GM12891 (cell line): ENCODE data around the gene CACNA1I.

ENCODE experiments used
- POLR2AphosphoS5 ChIP-seq: IDR thresholded peaks from 2 replicates; pipeline ENCODE4 v1.6.1; 2011; ENCODE audit warnings: low read depth, low read length, control low read depth
- TAF1 ChIP-seq: IDR thresholded peaks from 2 replicates; pipeline ENCODE4 v1.6.1; 2011; ENCODE audit warnings: low read depth, low read length, control low read depth

GRCh38 chr22:39723899-39724351, 153.4 kb downstream of the CACNA1I start:
- TF ChIP-seq TAF1 (no peak), POLR2AphosphoS5 (no peak)
